ENCODE results near the gene ETNPPL.

GRCh38 chr4:108779958-108780357 is 17.1 kb upstream of the ETNPPL start:
- TF ChIP-seq CTCF (IDR thresholded peaks at IDR 0.05; ENCODE audit: insufficient read depth, low read length, poor library complexity, severe bottlenecking), result no peak
- no peak for TF ChIP-seq EZH2phosphoT487 (conservative IDR thresholded peaks at IDR 0.05; ENCODE audit: low read length)

All from SU-DHL-6 (cell line).